ENCODE data around the gene TIMP1. TPM values are rescaled to one million over a fixed set of nuclear protein-coding genes. Genes with fewer than 3 reads are reported as not detected.

Gene TIMP1
- total RNA-seq, 1 donor from 2014 or later, result 324 TPM

DNA sequence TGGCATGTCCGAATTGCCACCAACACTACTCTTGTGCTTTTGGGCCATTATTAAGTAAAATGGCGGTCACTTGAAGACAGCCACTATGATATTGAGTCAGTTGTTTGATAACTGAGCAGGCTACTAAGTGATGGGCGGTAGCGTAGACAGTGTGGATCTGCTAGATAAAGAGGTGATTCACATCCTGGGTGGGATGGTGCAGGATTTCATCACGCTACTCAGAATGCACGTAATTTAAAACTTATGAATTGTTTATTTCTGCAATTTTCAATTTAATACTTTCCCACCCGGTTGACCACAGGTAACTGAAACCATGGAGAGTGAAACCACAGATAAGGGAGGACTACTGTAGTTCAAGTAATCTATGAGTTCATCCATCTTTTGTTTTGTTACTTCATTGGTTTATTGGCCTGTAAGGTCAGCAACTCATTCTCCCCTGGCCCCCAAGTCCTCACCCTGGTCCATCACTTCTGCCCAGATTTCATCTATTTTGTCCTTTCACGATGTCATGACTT lies 18.4 kb upstream of the TIMP1 start:
- Histone ChIP-seq H3K4me1 (peaks cover 9% of the 10 kb centered on the region), H3K9me3 (no peaks in the 10 kb centered on the region), H3K4me3 (no peak overlapping the region), H3K27ac (no peak overlapping the region), H3K27me3 (no peaks in the 10 kb centered on the region), H3K36me3 (peaks cover 42% of the 10 kb centered on the region)
- intact Hi-C loops (cut with DNase I), result no loop called here
- TF ChIP-seq, protein P1, sequence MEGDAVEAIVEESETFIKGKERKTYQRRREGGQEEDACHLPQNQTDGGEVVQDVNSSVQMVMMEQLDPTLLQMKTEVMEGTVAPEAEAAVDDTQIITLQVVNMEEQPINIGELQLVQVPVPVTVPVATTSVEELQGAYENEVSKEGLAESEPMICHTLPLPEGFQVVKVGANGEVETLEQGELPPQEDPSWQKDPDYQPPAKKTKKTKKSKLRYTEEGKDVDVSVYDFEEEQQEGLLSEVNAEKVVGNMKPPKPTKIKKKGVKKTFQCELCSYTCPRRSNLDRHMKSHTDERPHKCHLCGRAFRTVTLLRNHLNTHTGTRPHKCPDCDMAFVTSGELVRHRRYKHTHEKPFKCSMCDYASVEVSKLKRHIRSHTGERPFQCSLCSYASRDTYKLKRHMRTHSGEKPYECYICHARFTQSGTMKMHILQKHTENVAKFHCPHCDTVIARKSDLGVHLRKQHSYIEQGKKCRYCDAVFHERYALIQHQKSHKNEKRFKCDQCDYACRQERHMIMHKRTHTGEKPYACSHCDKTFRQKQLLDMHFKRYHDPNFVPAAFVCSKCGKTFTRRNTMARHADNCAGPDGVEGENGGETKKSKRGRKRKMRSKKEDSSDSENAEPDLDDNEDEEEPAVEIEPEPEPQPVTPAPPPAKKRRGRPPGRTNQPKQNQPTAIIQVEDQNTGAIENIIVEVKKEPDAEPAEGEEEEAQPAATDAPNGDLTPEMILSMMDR (IDR thresholded peaks at IDR 0.05), result no peak
- DNase-seq (no peak), ATAC-seq (no peak)

DNA sequence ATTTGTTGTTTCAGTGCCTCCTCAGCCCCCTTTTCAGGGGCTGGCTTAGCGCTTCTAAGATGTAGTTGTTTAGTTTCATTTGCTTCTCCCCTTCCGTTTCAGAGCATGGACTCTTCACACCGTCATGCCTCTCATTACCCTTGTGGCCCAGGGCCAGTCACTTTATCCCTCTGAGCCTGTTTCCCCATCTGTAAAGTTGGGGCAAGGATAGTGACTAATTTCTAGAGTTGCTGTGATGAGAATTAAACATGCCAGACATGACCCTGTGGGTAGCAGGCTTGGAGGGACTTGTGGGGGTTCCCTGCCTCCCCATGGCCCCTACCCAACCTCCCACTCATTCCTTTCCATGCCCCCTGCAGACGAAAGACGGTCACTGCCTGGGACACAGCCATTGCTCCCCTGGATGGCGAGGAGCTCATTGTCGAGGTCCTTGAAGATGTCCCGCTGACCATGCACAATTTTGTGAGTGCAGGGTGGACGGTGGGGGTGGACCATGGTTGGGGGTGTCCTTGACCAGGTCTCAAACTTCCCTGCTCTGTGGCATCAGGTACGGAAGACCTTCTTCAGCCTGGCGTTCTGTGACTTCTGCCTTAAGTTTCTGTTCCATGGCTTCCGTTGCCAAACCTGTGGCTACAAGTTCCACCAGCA lies 17.7 kb upstream of the TIMP1 start:
- H3K36me3 ChIP-seq, result peaks cover 44% of the 10 kb centered on the region
- no peak for DNase-seq

GRCh38 chrX:47566841-47567240 lies 15.4 kb upstream of the TIMP1 start:
- Histone ChIP-seq H3K36me3 (peaks cover 49% of the 10 kb centered on the region), H3K4me3 (no peak overlapping the region), H3K4me1 (peaks cover 9% of the 10 kb centered on the region), H3K27ac (no peak overlapping the region), H3K27me3 (no peaks in the 10 kb centered on the region), H3K9me3 (no peaks in the 10 kb centered on the region)
- DNase-seq (no peak), ATAC-seq (no peak)
- intact Hi-C loops (cut with DNase I), result no loop called here
- TF ChIP-seq, protein P1 (IDR thresholded peaks at IDR 0.05), result no peak

More for the DNA sequence above, 17.7 kb upstream of the TIMP1 start:
- H3K4me1 ChIP-seq, result peaks cover 9% of the 10 kb centered on the region
- no peak overlapping the region for H3K4me3 ChIP-seq
- no peaks in the 10 kb centered on the region for H3K9me3 ChIP-seq
- TF ChIP-seq, protein P1 (IDR thresholded peaks at IDR 0.05), result no peak
- intact Hi-C loops (cut with DNase I), result no loop called here
- H3K27me3 ChIP-seq, result no peaks in the 10 kb centered on the region
- ATAC-seq, result no peak
- no peak overlapping the region for H3K27ac ChIP-seq

DNA sequence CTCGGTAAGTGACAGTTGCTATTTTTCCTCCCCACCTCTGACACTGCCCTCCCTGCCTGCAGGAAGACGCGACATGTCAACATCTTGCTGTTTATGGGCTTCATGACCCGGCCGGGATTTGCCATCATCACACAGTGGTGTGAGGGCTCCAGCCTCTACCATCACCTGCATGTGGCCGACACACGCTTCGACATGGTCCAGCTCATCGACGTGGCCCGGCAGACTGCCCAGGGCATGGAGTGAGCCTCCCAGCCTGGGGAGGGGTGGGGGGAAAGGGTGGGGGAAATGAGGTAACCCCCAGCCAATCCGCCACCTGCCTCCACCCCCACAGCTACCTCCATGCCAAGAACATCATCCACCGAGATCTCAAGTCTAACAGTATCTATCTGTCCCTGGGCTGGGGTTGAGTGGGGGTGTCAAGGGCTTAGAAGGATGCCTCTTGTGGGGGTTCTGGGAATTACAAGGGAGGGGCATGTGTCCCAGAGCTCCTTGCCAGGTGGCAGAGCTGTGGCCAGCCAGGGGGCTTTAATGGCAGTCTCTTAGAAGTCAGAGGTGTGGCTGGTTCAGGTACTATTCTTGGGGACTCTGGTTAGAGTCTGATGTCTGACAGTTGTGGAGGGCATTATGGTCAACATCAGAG lies 13.5 kb upstream of the TIMP1 start:
- no peak overlapping the region for H3K4me3 ChIP-seq
- H3K36me3 ChIP-seq, result peaks cover 43% of the 10 kb centered on the region
- ATAC-seq, result peak; percentile 49
- no peaks in the 10 kb centered on the region for H3K27me3 ChIP-seq
- no peak overlapping the region for H3K27ac ChIP-seq
- DNase-seq, result no peak
- TF ChIP-seq, protein P1 (IDR thresholded peaks at IDR 0.05), result peak; percentile 29
- no peaks in the 10 kb centered on the region for H3K9me3 ChIP-seq
- intact Hi-C loops (cut with DNase I), result no loop called here
- no peaks in the 10 kb centered on the region for H3K4me1 ChIP-seq

DNA sequence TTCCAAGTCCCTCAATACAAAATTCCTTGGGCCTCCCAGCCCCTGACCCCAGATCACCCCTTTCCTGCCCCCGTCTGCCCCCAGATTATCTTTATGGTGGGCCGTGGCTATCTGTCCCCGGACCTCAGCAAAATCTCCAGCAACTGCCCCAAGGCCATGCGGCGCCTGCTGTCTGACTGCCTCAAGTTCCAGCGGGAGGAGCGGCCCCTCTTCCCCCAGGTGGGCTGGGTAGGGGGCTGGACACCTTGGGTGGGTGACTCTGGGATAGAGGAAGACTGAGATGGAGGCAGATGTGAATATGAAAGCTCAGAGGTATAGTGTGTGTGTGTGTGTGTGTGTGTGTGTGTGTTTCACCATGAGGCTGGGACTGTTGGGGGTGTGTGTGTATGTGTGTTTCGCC lies 11.4 kb upstream of the TIMP1 start:
- Histone ChIP-seq H3K27me3 (no peaks in the 10 kb centered on the region), H3K9me3 (no peaks in the 10 kb centered on the region), H3K27ac (no peak overlapping the region), H3K4me3 (no peak overlapping the region), H3K4me1 (no peaks in the 10 kb centered on the region), H3K36me3 (peaks cover 38% of the 10 kb centered on the region)
- TF ChIP-seq, protein P1 (IDR thresholded peaks at IDR 0.05), result no peak
- intact Hi-C loops (cut with DNase I), result no loop called here
- ATAC-seq (no peak), DNase-seq (no peak)

All from upper lobe of right lung (tissue), 1 donor.